Measurements from ENCODE around the gene LMBR1. TPM values are rescaled to one million over a fixed set of nuclear protein-coding genes. Genes with fewer than 3 reads are reported as not detected.
A peak's percentile ranks its signal among the peaks of the same experiment; 100 is the strongest.
"Not testable (repeated sequence)": the region's sequence is repeated elsewhere in the genome, so short reads cannot be mapped to it uniquely, and the experiment has no call there.

Gene LMBR1
- total RNA-seq, 2 experiments from 2014 or later: 42.7 to 50.6 TPM

GRCh38 chr7:156640949-156641485 is 252.0 kb downstream of the LMBR1 start:
- ATAC-seq (peak; percentile 64), DNase-seq (peak; percentile 78)
- ChIA-PET POLR2A (interaction anchor here (0.9 to 1.3 kb wide), 3 partner anchors 10 to 28 kb away, joined by 3 to 5 read pairs (median 3); no protein-coding TSS in a partner anchor), CTCF (no interaction called here)
- TF ChIP-seq, protein P1, sequence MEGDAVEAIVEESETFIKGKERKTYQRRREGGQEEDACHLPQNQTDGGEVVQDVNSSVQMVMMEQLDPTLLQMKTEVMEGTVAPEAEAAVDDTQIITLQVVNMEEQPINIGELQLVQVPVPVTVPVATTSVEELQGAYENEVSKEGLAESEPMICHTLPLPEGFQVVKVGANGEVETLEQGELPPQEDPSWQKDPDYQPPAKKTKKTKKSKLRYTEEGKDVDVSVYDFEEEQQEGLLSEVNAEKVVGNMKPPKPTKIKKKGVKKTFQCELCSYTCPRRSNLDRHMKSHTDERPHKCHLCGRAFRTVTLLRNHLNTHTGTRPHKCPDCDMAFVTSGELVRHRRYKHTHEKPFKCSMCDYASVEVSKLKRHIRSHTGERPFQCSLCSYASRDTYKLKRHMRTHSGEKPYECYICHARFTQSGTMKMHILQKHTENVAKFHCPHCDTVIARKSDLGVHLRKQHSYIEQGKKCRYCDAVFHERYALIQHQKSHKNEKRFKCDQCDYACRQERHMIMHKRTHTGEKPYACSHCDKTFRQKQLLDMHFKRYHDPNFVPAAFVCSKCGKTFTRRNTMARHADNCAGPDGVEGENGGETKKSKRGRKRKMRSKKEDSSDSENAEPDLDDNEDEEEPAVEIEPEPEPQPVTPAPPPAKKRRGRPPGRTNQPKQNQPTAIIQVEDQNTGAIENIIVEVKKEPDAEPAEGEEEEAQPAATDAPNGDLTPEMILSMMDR (IDR thresholded peaks at IDR 0.05): no peak
- peak overlapping the region; percentile 83 for H3K4me3 Mint-ChIP-seq
- peaks cover 9% of the 10 kb centered on the region for H3K9me3 Mint-ChIP-seq
- peaks cover 28% of the 10 kb centered on the region for H3K27me3 Mint-ChIP-seq
- peaks cover 5% of the 10 kb centered on the region for H3K36me3 Mint-ChIP-seq (ENCODE audit: low read depth)
- peaks cover 10% of the 10 kb centered on the region for H3K4me1 Mint-ChIP-seq (ENCODE audit: low read depth)
- intact Hi-C loops (cut with micrococcal nuclease): no loop called here
- peak overlapping the region; percentile 84 for H3K27ac Mint-ChIP-seq

DNA sequence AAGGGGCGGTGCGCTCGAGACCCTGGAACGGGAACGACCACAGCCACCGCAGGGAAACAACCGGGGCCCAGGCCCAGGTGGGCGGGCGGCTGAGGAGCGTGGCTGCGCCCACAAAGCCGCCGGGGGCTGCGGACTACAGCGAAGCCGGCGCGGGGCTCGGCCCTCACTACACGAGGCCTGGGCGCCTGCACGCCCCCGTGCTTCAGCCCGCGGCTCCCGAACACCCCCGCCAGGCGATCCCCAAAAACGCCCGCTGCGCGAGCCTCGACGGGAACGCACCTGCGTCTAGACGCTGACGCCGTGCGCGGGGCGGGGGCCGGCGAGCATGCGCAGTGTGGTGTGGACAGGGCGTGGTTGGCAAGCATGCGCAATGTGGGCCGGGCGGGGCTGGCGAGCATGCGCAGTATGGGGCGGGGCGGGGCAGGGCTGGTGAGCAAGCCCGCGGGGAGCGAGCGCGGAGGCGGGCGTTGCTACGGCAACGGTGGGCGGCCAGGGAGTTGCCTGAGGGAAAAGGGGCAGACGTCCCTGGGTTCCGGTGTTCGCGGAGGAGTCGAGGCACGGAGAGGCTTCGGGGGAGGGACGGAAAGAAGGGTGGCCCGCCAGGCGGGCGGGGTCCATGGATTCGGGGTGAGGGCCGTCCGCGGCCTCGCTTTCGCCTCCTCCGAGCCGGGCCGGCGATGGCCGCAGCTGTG is 252.6 kb downstream of the LMBR1 start, which contains the start of gene RNF32:
Gene RNF32 (plus strand): TSS at position 518 of the 692 bp plus-strand sequence. CDS start 3,104 bp downstream, outside the sequence.
- Mint-ChIP-seq H3K4me3 (peak within 1 kb of the TSS; percentile 83), H3K9me3 (peaks cover 9% of the 10 kb centered on the region), H3K4me1 (ENCODE audit: low read depth) (peaks cover 10% of the 10 kb centered on the region), H3K27ac (peak within 1 kb of the TSS; percentile 84), H3K27me3 (peaks cover 27% of the 10 kb centered on the region), H3K36me3 (ENCODE audit: low read depth) (peaks cover 5% of the 10 kb centered on the region)
- ChIA-PET POLR2A (interaction anchor here (0.9 to 1.3 kb wide), 2 partner anchors 10 to 13 kb away, joined by 3 to 5 read pairs; no protein-coding TSS in a partner anchor), CTCF (no interaction called here)
- ATAC-seq (peak; percentile 94), DNase-seq (peak; percentile 98)
- TF ChIP-seq, protein P1 (IDR thresholded peaks at IDR 0.05): no peak
- intact Hi-C loops (cut with micrococcal nuclease): no loop called here

GRCh38 chr7:156639426-156640256 is 253.3 kb downstream of the LMBR1 start:
- Mint-ChIP-seq H3K4me3 (peak overlapping the region; percentile 74), H3K27me3 (peaks cover 27% of the 10 kb centered on the region), H3K27ac (peak overlapping the region; percentile 75), H3K4me1 (ENCODE audit: low read depth) (peaks cover 10% of the 10 kb centered on the region), H3K9me3 (peaks cover 9% of the 10 kb centered on the region), H3K36me3 (ENCODE audit: low read depth) (peaks cover 5% of the 10 kb centered on the region)
- ChIA-PET POLR2A (no interaction called here), CTCF (no interaction called here)
- DNase-seq (no peak), ATAC-seq (no peak)
- intact Hi-C loops (cut with micrococcal nuclease): no loop called here
- TF ChIP-seq, protein P1 (IDR thresholded peaks at IDR 0.05): no peak

- DNase-seq (no peak), ATAC-seq (no peak)
- ChIA-PET CTCF (no interaction called here), POLR2A (no interaction called here)
- no peak overlapping the region for H3K27ac Mint-ChIP-seq
- peaks cover 5% of the 10 kb centered on the region for H3K36me3 Mint-ChIP-seq (ENCODE audit: low read depth)
- peaks cover 26% of the 10 kb centered on the region for H3K27me3 Mint-ChIP-seq
- intact Hi-C loops (cut with micrococcal nuclease): no loop called here
- H3K4me1 Mint-ChIP-seq (ENCODE audit: low read depth): peaks cover 10% of the 10 kb centered on the region
- TF ChIP-seq, protein P1 (IDR thresholded peaks at IDR 0.05): no peak
- H3K4me3 Mint-ChIP-seq: no peak overlapping the region
- peaks cover 9% of the 10 kb centered on the region for H3K9me3 Mint-ChIP-seq
These were observed 254.4 kb downstream of the LMBR1 start for GRCh38 chr7:156638443-156639077.

GRCh38 chr7:156637093-156637492 is 255.9 kb downstream of the LMBR1 start:
- H3K36me3 Mint-ChIP-seq (ENCODE audit: low read depth); DNase-seq; ATAC-seq; H3K9me3 Mint-ChIP-seq; intact Hi-C loops (cut with micrococcal nuclease); CTCF ChIA-PET; H3K27ac Mint-ChIP-seq; H3K4me3 Mint-ChIP-seq: not testable (repeated sequence)
- H3K4me1 Mint-ChIP-seq (ENCODE audit: low read depth): peaks cover 10% of the 10 kb centered on the region
- peaks cover 22% of the 10 kb centered on the region for H3K27me3 Mint-ChIP-seq
- POLR2A ChIA-PET: interaction anchor here (0.7 kb wide), 1 partner anchor 293 kb away, joined by 3 read pairs; no protein-coding TSS in a partner anchor
